ENCODE data around the gene CREB3.

GRCh38 chr9:35755071-35755470 lies 22.6 kb downstream of the CREB3 start:
- no peak for TF ChIP-seq EZH2 (IDR thresholded peaks at IDR 0.05; ENCODE audit: low read depth, unreplicated experiment)
- TF ChIP-seq, protein P1, sequence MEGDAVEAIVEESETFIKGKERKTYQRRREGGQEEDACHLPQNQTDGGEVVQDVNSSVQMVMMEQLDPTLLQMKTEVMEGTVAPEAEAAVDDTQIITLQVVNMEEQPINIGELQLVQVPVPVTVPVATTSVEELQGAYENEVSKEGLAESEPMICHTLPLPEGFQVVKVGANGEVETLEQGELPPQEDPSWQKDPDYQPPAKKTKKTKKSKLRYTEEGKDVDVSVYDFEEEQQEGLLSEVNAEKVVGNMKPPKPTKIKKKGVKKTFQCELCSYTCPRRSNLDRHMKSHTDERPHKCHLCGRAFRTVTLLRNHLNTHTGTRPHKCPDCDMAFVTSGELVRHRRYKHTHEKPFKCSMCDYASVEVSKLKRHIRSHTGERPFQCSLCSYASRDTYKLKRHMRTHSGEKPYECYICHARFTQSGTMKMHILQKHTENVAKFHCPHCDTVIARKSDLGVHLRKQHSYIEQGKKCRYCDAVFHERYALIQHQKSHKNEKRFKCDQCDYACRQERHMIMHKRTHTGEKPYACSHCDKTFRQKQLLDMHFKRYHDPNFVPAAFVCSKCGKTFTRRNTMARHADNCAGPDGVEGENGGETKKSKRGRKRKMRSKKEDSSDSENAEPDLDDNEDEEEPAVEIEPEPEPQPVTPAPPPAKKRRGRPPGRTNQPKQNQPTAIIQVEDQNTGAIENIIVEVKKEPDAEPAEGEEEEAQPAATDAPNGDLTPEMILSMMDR (conservative IDR thresholded peaks at IDR 0.05; ENCODE audit: low read depth in 2 of 2): no peak
